Astrocyte of the spinal cord (primary cell): Measurements from ENCODE around the gene SND1.

ENCODE experiments used
- DNase-seq: peaks from one replicate; pipeline ENCODE4 v3.0.0; 2011; ENCODE audit warnings: low read depth, low spot score
- H3K4me3 ChIP-seq: 2 replicates; pipeline ENCODE4 v1.5.1; 2011; ENCODE audit warnings: low read depth, mild to moderate bottlenecking, low read length, moderate library complexity
- in situ Hi-C: cut with HindIII; loops from 2 replicates; pipeline ENCODE4 v1.10.0; 2017; ENCODE audit warnings: low sequenced_read_pairs
- TF ChIP-seq, protein P1 (sequence below): IDR thresholded peaks from 2 replicates; pipeline ENCODE4 v1.5.1; 2012; ENCODE audit warnings: low read depth, mild to moderate bottlenecking, low read length, inconsistent platforms

The SND1 gene

DNA sequence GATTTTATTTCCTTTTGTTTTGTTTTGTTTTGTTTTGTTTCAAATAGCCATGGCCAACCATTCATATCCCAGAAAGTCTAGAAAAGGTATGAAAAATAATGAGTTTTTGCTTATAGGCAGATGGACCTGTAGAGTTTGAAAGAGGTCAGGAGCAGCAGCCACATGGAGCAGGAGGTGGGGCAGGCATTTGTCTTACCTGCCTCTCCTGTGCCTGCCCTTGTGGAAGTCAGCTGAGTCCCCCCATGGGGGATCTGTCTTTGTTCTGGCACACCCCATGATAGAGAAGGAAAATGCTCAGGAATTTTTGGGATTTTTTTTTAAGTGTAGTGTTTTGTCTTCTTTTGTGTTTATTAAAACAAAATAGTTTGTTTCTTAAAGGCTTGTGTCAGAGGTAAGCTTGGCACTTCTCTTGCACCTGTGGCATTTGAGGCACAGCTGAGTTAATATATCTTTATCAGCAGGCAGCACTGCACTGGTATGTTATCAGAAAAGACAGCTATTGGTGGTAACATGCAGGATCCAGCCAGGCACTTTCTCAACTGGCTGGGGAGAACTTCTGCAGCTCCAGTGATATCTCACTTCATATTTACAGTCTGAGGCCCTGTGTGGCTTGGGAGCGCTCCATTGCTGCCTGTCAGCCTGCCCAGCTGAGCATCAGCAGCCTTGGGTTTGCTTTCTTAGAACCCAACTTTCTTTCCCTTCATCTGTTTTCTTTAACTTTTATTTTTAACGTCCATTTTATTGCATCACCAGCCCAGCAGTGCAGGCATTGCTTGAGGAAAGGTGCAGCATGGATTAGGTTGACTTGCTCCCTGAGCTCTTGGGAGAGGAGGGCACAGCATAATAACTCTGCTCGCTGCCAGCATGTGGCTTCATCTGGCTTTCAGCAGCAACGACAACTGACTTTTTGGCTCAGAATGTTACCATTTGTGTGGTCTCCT lies 334.9 kb downstream of the SND1 start:
- TF ChIP-seq, protein P1, sequence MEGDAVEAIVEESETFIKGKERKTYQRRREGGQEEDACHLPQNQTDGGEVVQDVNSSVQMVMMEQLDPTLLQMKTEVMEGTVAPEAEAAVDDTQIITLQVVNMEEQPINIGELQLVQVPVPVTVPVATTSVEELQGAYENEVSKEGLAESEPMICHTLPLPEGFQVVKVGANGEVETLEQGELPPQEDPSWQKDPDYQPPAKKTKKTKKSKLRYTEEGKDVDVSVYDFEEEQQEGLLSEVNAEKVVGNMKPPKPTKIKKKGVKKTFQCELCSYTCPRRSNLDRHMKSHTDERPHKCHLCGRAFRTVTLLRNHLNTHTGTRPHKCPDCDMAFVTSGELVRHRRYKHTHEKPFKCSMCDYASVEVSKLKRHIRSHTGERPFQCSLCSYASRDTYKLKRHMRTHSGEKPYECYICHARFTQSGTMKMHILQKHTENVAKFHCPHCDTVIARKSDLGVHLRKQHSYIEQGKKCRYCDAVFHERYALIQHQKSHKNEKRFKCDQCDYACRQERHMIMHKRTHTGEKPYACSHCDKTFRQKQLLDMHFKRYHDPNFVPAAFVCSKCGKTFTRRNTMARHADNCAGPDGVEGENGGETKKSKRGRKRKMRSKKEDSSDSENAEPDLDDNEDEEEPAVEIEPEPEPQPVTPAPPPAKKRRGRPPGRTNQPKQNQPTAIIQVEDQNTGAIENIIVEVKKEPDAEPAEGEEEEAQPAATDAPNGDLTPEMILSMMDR = no peak
- DNase-seq = no peak
- in situ Hi-C loops = no loop called here
- no peak overlapping the region for H3K4me3 ChIP-seq

GRCh38 chr7:127988751-127989150 lies 336.8 kb downstream of the SND1 start:
- no peak overlapping the region for H3K4me3 ChIP-seq
- DNase-seq = no peak
- in situ Hi-C loops = no loop called here
- TF ChIP-seq, protein P1 = no peak

DNA sequence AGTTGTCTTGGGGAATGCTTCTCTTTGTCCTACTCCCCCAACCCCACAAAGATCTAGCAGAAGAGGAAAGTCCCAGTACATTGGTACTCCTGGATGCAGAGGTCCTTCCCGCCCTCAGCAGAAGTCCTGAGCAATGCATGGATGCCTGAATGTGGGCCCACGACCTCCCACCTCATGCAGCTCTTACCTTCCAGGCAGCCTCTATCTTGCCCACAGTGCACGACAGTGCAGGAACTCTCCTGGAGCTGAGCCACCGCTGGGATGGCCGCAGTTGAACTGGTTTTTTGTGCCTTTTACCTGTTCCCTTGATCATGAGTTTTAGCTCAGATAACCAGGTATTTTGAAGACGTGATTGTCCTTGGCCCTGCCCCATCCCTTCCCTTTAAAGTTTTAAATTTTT lies 341.3 kb downstream of the SND1 start:
- TF ChIP-seq, protein P1 = no peak
- no peak for DNase-seq
- in situ Hi-C loops = no loop called here
- H3K4me3 ChIP-seq = no peak overlapping the region

DNA sequence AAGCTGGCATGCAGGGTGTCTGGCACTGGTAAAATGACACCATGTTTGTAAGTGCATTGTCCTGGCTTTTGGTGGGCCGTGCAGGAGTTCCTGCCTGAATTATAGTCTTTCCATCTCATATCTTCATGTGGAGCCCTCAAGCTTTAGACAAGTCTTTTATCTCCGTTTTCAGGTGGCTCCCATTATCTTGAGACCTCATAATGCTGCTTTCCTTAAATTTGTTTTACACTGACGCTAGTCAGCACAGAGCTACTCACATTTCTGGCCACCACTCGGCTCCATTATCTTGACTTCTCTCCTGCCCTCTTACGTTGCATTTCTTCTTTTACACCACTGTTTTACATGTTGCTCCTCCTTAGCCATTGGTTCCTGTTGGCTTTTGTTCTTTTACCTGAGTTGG lies 342.0 kb downstream of the SND1 start:
- no peak for DNase-seq
- no peak overlapping the region for H3K4me3 ChIP-seq
- TF ChIP-seq, protein P1 = no peak
- in situ Hi-C loops = no loop called here

GRCh38 chr7:127995156-127995880 lies 343.3 kb downstream of the SND1 start:
- in situ Hi-C loops = no loop called here
- peak; percentile 68 for DNase-seq
- no peak overlapping the region for H3K4me3 ChIP-seq
- TF ChIP-seq, protein P1 = no peak

GRCh38 chr7:127995881-127996215 lies 343.9 kb downstream of the SND1 start:
- TF ChIP-seq, protein P1 = no peak
- no peak for DNase-seq
- in situ Hi-C loops = no loop called here
- no peak overlapping the region for H3K4me3 ChIP-seq
